ENCODE data around the gene TBC1D7. TPM values are rescaled to one million over a fixed set of nuclear protein-coding genes. Genes with fewer than 3 reads are reported as not detected.

The TBC1D7 gene
- total RNA-seq, 4 donors from 2014 or later: 4.4 to 23.6 (median 12.5) TPM; not detected in 1

GRCh38 chr6:13319891-13320564 lies 8.3 kb downstream of the TBC1D7 start:
- no peaks in the 10 kb centered on the region for H3K36me3 ChIP-seq
- no peaks in the 10 kb centered on the region for H3K27me3 ChIP-seq
- no peak overlapping the region for H3K4me3 ChIP-seq
- no peak overlapping the region for H3K27ac ChIP-seq
- intact Hi-C loops (cut with DNase I; ENCODE audit: low total_unique reads): no loop called here
- TF ChIP-seq CTCF (IDR thresholded peaks at IDR 0.05) (no peak), POLR2A (IDR thresholded peaks at IDR 0.05) (no peak)
- no peaks in the 10 kb centered on the region for H3K9me3 ChIP-seq
- no peaks in the 10 kb centered on the region for H3K4me1 ChIP-seq
- DNase-seq: no peak

- Histone ChIP-seq H3K27me3 (no peaks in the 10 kb centered on the region), H3K27ac (no peak overlapping the region), H3K9me3 (no peaks in the 10 kb centered on the region), H3K4me1 (no peaks in the 10 kb centered on the region), H3K4me3 (no peak overlapping the region), H3K36me3 (no peaks in the 10 kb centered on the region)
- intact Hi-C loops (cut with DNase I; ENCODE audit: low total_unique reads): no loop called here
- DNase-seq: no peak
- TF ChIP-seq CTCF (IDR thresholded peaks at IDR 0.05) (no peak), POLR2A (IDR thresholded peaks at IDR 0.05) (no peak)
Measured at GRCh38 chr6:13318821-13319220, 9.5 kb downstream of the TBC1D7 start.

DNA sequence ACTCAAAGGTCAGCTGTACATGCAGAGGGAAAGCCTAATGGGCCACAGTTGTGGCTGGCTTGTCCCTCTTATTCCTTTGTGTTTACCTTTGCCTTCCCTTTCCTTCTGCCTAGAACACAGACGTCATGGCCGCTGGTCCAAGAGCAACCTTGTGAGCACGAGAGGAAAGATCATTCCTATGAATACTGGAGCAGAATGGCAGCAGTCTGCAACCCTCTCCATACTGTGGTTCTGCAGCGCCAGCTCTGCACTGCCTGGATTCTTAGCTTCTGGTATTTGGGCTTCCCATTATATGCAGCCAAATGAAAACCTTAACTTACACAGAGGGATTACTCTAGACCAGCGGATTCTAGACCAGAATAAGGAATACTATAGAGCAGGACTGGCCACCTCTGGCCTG lies 12.4 kb downstream of the TBC1D7 start:
- Histone ChIP-seq H3K4me1 (no peaks in the 10 kb centered on the region), H3K27ac (no peak overlapping the region), H3K4me3 (no peak overlapping the region), H3K9me3 (no peaks in the 10 kb centered on the region), H3K36me3 (no peaks in the 10 kb centered on the region), H3K27me3 (no peaks in the 10 kb centered on the region)
- DNase-seq: no peak
- no peak for TF ChIP-seq POLR2A (IDR thresholded peaks at IDR 0.05)
- TF ChIP-seq CTCF (IDR thresholded peaks at IDR 0.05): no peak
- intact Hi-C loops (cut with DNase I; ENCODE audit: low total_unique reads): no loop called here

DNA sequence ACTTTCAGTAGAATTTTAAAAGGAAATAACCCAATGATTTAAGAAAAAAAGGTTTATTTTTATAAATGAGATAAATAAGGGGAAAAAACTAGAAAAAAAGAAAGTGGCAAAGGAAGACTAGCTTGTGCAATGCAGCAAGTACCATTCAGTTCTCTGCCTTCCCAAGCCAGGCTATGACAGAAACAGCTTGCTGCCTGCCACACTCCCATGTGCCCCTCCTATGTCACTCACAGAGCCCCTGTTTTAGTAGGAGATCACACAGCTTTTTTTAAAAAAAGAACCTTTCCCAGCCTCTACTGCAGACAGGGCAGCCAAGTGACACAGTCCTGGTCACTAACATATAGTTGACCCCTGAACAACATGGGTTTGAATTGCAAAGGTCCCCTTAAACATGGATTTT lies 13.5 kb downstream of the TBC1D7 start:
- Histone ChIP-seq H3K27ac (no peak overlapping the region), H3K36me3 (no peaks in the 10 kb centered on the region), H3K4me3 (no peak overlapping the region), H3K9me3 (no peaks in the 10 kb centered on the region), H3K4me1 (no peaks in the 10 kb centered on the region), H3K27me3 (no peaks in the 10 kb centered on the region)
- intact Hi-C loops (cut with DNase I; ENCODE audit: low total_unique reads): no loop called here
- DNase-seq: no peak
- no peak for TF ChIP-seq POLR2A (IDR thresholded peaks at IDR 0.05)

- Histone ChIP-seq H3K4me1 (no peaks in the 10 kb centered on the region), H3K27me3 (no peaks in the 10 kb centered on the region), H3K4me3 (no peak overlapping the region), H3K27ac (no peak overlapping the region), H3K9me3 (no peaks in the 10 kb centered on the region), H3K36me3 (no peaks in the 10 kb centered on the region)
- TF ChIP-seq POLR2A (IDR thresholded peaks at IDR 0.05) (no peak), CTCF (IDR thresholded peaks at IDR 0.05) (no peak)
- intact Hi-C loops (cut with DNase I; ENCODE audit: low total_unique reads): no loop called here
- DNase-seq: no peak
Measured at GRCh38 chr6:13311155-13311554, 17.2 kb downstream of the TBC1D7 start.

DNA sequence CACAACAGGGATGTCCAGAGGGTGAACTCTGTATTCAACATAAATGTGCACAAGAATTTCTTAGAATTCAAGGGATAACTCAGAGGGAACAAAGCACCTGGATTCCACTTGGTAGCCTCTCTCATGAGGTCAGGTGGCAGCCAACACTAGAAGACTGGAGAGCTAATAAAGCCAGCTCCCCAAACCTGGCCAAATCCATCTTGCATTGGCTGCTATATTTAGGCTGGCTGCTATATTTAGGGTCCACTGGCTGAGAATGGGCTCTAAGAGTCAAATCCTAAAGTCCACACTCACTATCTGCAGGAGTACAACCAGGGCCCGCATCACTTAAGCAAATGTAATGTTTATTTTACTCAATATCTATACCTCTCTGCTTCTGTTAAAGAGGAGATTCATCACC lies 20.0 kb downstream of the TBC1D7 start:
- Histone ChIP-seq H3K4me3 (no peak overlapping the region), H3K27me3 (no peaks in the 10 kb centered on the region), H3K27ac (no peak overlapping the region), H3K4me1 (no peaks in the 10 kb centered on the region), H3K9me3 (no peaks in the 10 kb centered on the region), H3K36me3 (no peaks in the 10 kb centered on the region)
- intact Hi-C loops (cut with DNase I; ENCODE audit: low total_unique reads): no loop called here
- TF ChIP-seq CTCF (IDR thresholded peaks at IDR 0.05) (no peak), POLR2A (IDR thresholded peaks at IDR 0.05) (no peak)
- DNase-seq: no peak

Measured in uterus (tissue), 4 donors.